GM23338 (cell line): Measurements from ENCODE around the gene SLC7A4. TPM values are rescaled to one million over a fixed set of nuclear protein-coding genes. Genes with fewer than 3 reads are reported as not detected.

Experiments used
- ATAC-seq: fragments of 200-7000 bp; cut with Tn5 transposase; 3 replicates; pipeline ENCODE4 v1.9.1; 2020
- DNase-seq: peaks from one replicate; pipeline ENCODE4 v3.0.0-alpha.2; 2015; ENCODE audit warnings: low spot score
- H2AFZ ChIP-seq: fragments of 200-600 bp; sonication (generic); 2 replicates; pipeline ENCODE4 v1.8.0; 2016; ENCODE audit warnings: antibody characterized with exemption, mild to moderate bottlenecking, moderate library complexity
- H3F3A ChIP-seq: fragments of 200-600 bp; sonication (generic); replicated peaks from 2 replicates; pipeline ENCODE4 v1.8.0; 2017; ENCODE audit warnings: antibody characterized with exemption, mixed run types, low read depth
- H3K27ac ChIP-seq: fragments of 200-600 bp; sonication (generic); 2 replicates; pipeline ENCODE4 v1.6.1; 2016; ENCODE audit warnings: low read depth
- H3K27me3 ChIP-seq: fragments of 200-600 bp; sonication (generic); 2 replicates; pipeline ENCODE4 v1.8.0; 2016; ENCODE audit warnings: mild to moderate bottlenecking, mixed run types, moderate library complexity; ENCODE audit not compliant: insufficient read depth
- H3K36me3 ChIP-seq: fragments of 200-600 bp; sonication (generic); 2 replicates; pipeline ENCODE4 v1.8.0; 2016; ENCODE audit warnings: mild to moderate bottlenecking; ENCODE audit not compliant: insufficient read depth
- H3K4me1 ChIP-seq: fragments of 200-600 bp; sonication (generic); 2 replicates; pipeline ENCODE4 v1.8.0; 2016; ENCODE audit warnings: mild to moderate bottlenecking, moderate library complexity; ENCODE audit not compliant: insufficient read depth
- H3K4me2 ChIP-seq: fragments of 200-600 bp; sonication (generic); 2 replicates; pipeline ENCODE4 v1.7.1; 2017; ENCODE audit warnings: mixed run types
- H3K4me3 ChIP-seq: fragments of 200-600 bp; sonication (generic); 2 replicates; pipeline ENCODE4 v1.6.1; 2016; ENCODE audit warnings: mixed run types
- H3K79me2 ChIP-seq: fragments of 200-600 bp; sonication (generic); replicated peaks from 2 replicates; pipeline ENCODE4 v1.8.0; 2017; ENCODE audit warnings: mild to moderate bottlenecking; ENCODE audit not compliant: insufficient read depth
- H3K9me2 ChIP-seq: fragments of 200-600 bp; sonication (generic); 2 replicates; pipeline ENCODE4 v1.8.0; 2017; ENCODE audit not compliant: insufficient read depth
- H4K20me1 ChIP-seq: fragments of 200-600 bp; sonication (generic); replicated peaks from 2 replicates; pipeline ENCODE4 v1.8.0; 2017; ENCODE audit warnings: mild to moderate bottlenecking; ENCODE audit not compliant: insufficient read depth
- H3K27ac Mint-ChIP-seq: 2 replicates; pipeline ENCODE4 v1.8.0; 2020; ENCODE audit warnings: inconsistent platforms, mild to moderate bottlenecking, moderate library complexity, mixed read lengths
- H3K27me3 Mint-ChIP-seq: 3 replicates; pipeline ENCODE4 v1.8.0; 2022; ENCODE audit warnings: low read depth, mild to moderate bottlenecking, moderate library complexity, mixed read lengths, inconsistent platforms; ENCODE audit not compliant: insufficient read depth, poor library complexity
- H3K36me3 Mint-ChIP-seq: 3 replicates; pipeline ENCODE4 v1.8.0; 2021; ENCODE audit warnings: low read depth, mild to moderate bottlenecking, inconsistent platforms, moderate library complexity, mixed read lengths
- H3K4me1 Mint-ChIP-seq: 3 replicates; pipeline ENCODE4 v1.8.0; 2020; ENCODE audit warnings: mild to moderate bottlenecking, inconsistent platforms, mixed read lengths
- H3K4me3 Mint-ChIP-seq: 3 replicates; pipeline ENCODE4 v1.8.0; 2021; ENCODE audit warnings: moderate library complexity, mild to moderate bottlenecking, inconsistent platforms, mixed read lengths
- H3K9me3 Mint-ChIP-seq: 3 replicates; pipeline ENCODE4 v1.8.0; 2020; ENCODE audit warnings: moderate library complexity, mild to moderate bottlenecking, inconsistent platforms, mixed read lengths
- JUNB ChIP-seq: IDR thresholded peaks from one replicate; pipeline ENCODE4 v1.6.1; 2016; ENCODE audit warnings: antibody characterized with exemption; ENCODE audit not compliant: unreplicated experiment
- NANOG ChIP-seq: IDR thresholded peaks from 2 replicates; pipeline ENCODE4 v1.6.1; 2016; ENCODE audit warnings: antibody characterized with exemption, borderline replicate concordance
- POLR2AphosphoS5 ChIP-seq: IDR thresholded peaks from 2 replicates; pipeline ENCODE4 v1.6.1; 2016; ENCODE audit warnings: antibody characterized with exemption, low read depth
- ZNF114 ChIP-seq: fragments of 250-450 bp; sonication (Bioruptor Pico); IDR thresholded peaks from 2 replicates; pipeline ENCODE4 v1.5.0; 2020; ENCODE audit warnings: mild to moderate bottlenecking, moderate library complexity
- ZNF331 ChIP-seq: fragments of 250-450 bp; sonication (Bioruptor Pico); IDR thresholded peaks from 2 replicates; pipeline ENCODE4 v1.5.0; 2020; ENCODE audit warnings: low read depth, mild to moderate bottlenecking, moderate library complexity
- polyA plus RNA-seq: library from polyadenylated mRNA; unstranded; fragments of >200 nt; fragmentation: Nextera tagmentation; extraction: Ambion mirVana; gene quantifications from 2 replicates; pipeline ENCODE4 v1.2.1, GENCODE V29; 2016
- total RNA-seq: library from RNA; depleted of rRNA; stranded (reverse); fragments of >200 nt; shearing (Covaris generic); gene quantifications from 2 replicates; pipeline ENCODE4 v1.2.3, GENCODE V29; 2014
- TF ChIP-seq, protein P1 (sequence below): fragments of 250-450 bp; sonication (Bioruptor Pico); IDR thresholded peaks from 2 replicates; pipeline ENCODE4 v1.5.0; 2020; ENCODE audit warnings: mild to moderate bottlenecking, moderate library complexity
- TF ChIP-seq, protein P2 (sequence below), 2 experiments: fragments of 200-600 bp in 1 of 2; sonication (generic) in 1 of 2; conservative IDR thresholded peaks; 2 replicates each; pipeline versions ENCODE4 v1.5.1 to v1.6.1; 2016 to 2017; ENCODE audit warnings: antibody characterized with exemption in 2 of 2, low read depth in 2 of 2, mild to moderate bottlenecking in 2 of 2, moderate library complexity in 1 of 2

The SLC7A4 gene
- total and polyA plus RNA-seq, 2 experiments from 2014 or later: 0.07 to 0.44 TPM

DNA sequence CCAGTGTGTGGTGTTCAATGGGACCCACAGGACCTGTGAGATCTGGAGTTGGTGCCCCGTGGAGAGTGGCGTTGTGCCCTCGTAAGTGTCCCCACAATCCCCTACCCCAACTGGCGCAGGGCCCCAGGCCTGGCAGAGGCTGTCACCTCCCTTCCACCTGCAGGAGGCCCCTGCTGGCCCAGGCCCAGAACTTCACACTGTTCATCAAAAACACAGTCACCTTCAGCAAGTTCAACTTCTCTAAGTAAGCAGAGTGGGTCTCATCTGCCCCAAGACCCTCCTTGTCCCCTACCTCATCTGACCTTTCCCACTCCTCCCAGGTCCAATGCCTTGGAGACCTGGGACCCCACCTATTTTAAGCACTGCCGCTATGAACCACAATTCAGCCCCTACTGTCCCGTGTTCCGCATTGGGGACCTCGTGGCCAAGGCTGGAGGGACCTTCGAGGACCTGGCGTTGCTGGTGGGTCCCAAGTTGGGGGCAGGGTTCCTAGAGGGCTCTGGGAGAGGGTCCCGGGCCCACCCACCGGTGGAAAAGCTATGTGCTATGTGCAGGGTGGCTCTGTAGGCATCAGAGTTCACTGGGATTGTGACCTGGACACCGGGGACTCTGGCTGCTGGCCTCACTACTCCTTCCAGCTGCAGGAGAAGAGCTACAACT is 9.3 kb downstream of the SLC7A4 start (continued):
- TF ChIP-seq, protein P1, sequence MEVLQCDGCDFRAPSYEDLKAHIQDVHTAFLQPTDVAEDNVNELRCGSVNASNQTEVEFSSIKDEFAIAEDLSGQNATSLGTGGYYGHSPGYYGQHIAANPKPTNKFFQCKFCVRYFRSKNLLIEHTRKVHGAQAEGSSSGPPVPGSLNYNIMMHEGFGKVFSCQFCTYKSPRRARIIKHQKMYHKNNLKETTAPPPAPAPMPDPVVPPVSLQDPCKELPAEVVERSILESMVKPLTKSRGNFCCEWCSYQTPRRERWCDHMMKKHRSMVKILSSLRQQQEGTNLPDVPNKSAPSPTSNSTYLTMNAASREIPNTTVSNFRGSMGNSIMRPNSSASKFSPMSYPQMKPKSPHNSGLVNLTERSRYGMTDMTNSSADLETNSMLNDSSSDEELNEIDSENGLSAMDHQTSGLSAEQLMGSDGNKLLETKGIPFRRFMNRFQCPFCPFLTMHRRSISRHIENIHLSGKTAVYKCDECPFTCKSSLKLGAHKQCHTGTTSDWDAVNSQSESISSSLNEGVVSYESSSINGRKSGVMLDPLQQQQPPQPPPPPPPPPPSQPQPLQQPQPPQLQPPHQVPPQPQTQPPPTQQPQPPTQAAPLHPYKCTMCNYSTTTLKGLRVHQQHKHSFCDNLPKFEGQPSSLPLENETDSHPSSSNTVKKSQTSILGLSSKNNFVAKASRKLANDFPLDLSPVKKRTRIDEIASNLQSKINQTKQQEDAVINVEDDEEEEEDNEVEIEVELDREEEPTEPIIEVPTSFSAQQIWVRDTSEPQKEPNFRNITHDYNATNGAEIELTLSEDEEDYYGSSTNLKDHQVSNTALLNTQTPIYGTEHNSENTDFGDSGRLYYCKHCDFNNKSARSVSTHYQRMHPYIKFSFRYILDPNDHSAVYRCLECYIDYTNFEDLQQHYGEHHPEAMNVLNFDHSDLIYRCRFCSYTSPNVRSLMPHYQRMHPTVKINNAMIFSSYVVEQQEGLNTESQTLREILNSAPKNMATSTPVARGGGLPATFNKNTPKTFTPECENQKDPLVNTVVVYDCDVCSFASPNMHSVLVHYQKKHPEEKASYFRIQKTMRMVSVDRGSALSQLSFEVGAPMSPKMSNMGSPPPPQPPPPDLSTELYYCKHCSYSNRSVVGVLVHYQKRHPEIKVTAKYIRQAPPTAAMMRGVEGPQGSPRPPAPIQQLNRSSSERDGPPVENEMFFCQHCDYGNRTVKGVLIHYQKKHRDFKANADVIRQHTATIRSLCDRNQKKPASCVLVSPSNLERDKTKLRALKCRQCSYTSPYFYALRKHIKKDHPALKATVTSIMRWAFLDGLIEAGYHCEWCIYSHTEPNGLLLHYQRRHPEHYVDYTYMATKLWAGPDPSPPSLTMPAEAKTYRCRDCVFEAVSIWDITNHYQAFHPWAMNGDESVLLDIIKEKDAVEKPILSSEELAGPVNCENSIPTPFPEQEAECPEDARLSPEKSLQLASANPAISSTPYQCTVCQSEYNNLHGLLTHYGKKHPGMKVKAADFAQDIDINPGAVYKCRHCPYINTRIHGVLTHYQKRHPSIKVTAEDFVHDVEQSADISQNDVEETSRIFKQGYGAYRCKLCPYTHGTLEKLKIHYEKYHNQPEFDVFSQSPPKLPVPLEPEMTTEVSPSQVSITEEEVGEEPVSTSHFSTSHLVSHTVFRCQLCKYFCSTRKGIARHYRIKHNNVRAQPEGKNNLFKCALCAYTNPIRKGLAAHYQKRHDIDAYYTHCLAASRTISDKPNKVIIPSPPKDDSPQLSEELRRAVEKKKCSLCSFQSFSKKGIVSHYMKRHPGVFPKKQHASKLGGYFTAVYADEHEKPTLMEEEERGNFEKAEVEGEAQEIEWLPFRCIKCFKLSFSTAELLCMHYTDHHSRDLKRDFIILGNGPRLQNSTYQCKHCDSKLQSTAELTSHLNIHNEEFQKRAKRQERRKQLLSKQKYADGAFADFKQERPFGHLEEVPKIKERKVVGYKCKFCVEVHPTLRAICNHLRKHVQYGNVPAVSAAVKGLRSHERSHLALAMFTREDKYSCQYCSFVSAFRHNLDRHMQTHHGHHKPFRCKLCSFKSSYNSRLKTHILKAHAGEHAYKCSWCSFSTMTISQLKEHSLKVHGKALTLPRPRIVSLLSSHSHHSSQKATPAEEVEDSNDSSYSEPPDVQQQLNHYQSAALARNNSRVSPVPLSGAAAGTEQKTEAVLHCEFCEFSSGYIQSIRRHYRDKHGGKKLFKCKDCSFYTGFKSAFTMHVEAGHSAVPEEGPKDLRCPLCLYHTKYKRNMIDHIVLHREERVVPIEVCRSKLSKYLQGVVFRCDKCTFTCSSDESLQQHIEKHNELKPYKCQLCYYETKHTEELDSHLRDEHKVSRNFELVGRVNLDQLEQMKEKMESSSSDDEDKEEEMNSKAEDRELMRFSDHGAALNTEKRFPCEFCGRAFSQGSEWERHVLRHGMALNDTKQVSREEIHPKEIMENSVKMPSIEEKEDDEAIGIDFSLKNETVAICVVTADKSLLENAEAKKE (CRISPR knock-in tag): no peak
- no peak for TF ChIP-seq ZNF331 (CRISPR knock-in tag)
- TF ChIP-seq NANOG: no peak
- TF ChIP-seq, protein P2, sequence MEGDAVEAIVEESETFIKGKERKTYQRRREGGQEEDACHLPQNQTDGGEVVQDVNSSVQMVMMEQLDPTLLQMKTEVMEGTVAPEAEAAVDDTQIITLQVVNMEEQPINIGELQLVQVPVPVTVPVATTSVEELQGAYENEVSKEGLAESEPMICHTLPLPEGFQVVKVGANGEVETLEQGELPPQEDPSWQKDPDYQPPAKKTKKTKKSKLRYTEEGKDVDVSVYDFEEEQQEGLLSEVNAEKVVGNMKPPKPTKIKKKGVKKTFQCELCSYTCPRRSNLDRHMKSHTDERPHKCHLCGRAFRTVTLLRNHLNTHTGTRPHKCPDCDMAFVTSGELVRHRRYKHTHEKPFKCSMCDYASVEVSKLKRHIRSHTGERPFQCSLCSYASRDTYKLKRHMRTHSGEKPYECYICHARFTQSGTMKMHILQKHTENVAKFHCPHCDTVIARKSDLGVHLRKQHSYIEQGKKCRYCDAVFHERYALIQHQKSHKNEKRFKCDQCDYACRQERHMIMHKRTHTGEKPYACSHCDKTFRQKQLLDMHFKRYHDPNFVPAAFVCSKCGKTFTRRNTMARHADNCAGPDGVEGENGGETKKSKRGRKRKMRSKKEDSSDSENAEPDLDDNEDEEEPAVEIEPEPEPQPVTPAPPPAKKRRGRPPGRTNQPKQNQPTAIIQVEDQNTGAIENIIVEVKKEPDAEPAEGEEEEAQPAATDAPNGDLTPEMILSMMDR (conservative IDR thresholded peaks at IDR 0.05; ENCODE audit: low read depth in 2 of 2): no peak
- TF ChIP-seq ZNF114 (CRISPR knock-in tag): no peak
- no peak for TF ChIP-seq JUNB
- TF ChIP-seq POLR2AphosphoS5: no peak

DNA sequence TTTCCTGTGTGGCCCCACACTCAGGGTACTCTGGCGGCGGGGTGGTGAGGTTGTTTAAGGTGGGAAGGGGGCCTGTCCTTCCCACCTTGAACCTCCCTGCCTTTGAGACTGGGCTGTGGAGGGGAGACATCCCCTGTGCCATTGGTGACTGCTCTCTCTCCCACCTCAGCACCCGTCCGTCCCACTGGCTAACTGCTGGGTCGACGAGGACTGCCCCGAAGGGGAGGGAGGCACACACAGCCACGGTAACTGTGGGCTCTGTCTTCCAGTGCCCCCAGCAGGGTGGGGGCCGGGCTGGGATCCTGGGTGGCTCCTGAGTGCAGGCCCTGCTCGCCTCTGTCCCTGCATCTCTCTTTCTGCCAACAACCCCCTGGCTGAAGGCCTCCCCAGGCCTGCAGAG is 9.9 kb downstream of the SLC7A4 start:
- no peaks in the 10 kb centered on the region for H3K4me1 Mint-ChIP-seq
- Histone ChIP-seq H3K4me2 (no peak overlapping the region), H2AFZ (no peak overlapping the region), H3K36me3 (no peaks in the 10 kb centered on the region), H3F3A (no peaks in the 10 kb centered on the region), H3K9me2 (no peaks in the 10 kb centered on the region), H3K27me3 (no peaks in the 10 kb centered on the region), H3K4me1 (no peaks in the 10 kb centered on the region), H3K27ac (no peak overlapping the region), H4K20me1 (no peaks in the 10 kb centered on the region), H3K4me3 (no peak overlapping the region), H3K79me2 (no peaks in the 10 kb centered on the region)
- DNase-seq (no peak), ATAC-seq (no peak)
- H3K27me3 Mint-ChIP-seq: peaks cover 2% of the 10 kb centered on the region
- H3K36me3 Mint-ChIP-seq: no peaks in the 10 kb centered on the region
- no peak overlapping the region for H3K27ac Mint-ChIP-seq
- peaks cover 2% of the 10 kb centered on the region; the same call in 2 of the 3 replicates for H3K9me3 Mint-ChIP-seq
- H3K4me3 Mint-ChIP-seq: no peak overlapping the region
- TF ChIP-seq POLR2AphosphoS5 (no peak), ZNF114 (CRISPR knock-in tag) (no peak)
- TF ChIP-seq, protein P1 (CRISPR knock-in tag): no peak
